Measurements from ENCODE around the gene CPXM2. TPM values are rescaled to one million over a fixed set of nuclear protein-coding genes. Genes with fewer than 3 reads are reported as not detected.

Gene CPXM2
- total RNA-seq, 1 experiment from 2014 or later = 0.12 TPM

- Histone ChIP-seq H3K9me2 (ENCODE audit: insufficient read depth) (no peaks in the 10 kb centered on the region), H3K27me3 (ENCODE audit: insufficient read depth, low read length) (peaks cover 73% of the 10 kb centered on the region), H3K9me3 (ENCODE audit: control insufficient read depth in 1 of 2, insufficient read depth in 1 of 2, low read depth in 1 of 2, low read length in 2 of 2) (no peaks in the 10 kb centered on the region), H4K20me1 (ENCODE audit: insufficient read depth) (no peaks in the 10 kb centered on the region), H3K9ac (ENCODE audit: low read length) (no peak overlapping the region), H3K79me2 (ENCODE audit: insufficient read depth, low read length) (no peaks in the 10 kb centered on the region), H3K27ac (ENCODE audit: low read depth, low read length) (no peak overlapping the region), H3K4me1 (ENCODE audit: control insufficient read depth in 1 of 2, insufficient read depth in 2 of 2, low read length in 2 of 2) (no peaks in the 10 kb centered on the region), H3K36me3 (ENCODE audit: control insufficient read depth in 1 of 2, insufficient read depth in 2 of 2, low read length in 2 of 2) (no peaks in the 10 kb centered on the region), H2AFZ (ENCODE audit: low read depth, low read length, poor library complexity, severe bottlenecking) (no peak overlapping the region), H3K4me2 (ENCODE audit: low read length) (no peak overlapping the region), H3K4me3 (replicated peaks in 1 of 2; ENCODE audit: low read depth in 1 of 2, low read length in 2 of 2) (no peak overlapping the region)
- ChIA-PET POLR2A (no interaction called here), RAD21 (ENCODE audit: low non-redundant PET in 1 of 2, low total read pairs in 2 of 2, uncharacterized antibody in 2 of 2, unreplicated experiment in 2 of 2) (no interaction called here), CTCF (interaction anchor here (0.5 kb wide), 1 partner anchor 177 kb away, joined by 3 read pairs; no protein-coding TSS in a partner anchor)
- no peak for ATAC-seq
- intact Hi-C loops (cut with micrococcal nuclease) = no loop called here
- no peak for TF ChIP-seq JUND (IDR thresholded peaks at IDR 0.05)
- no peak for TF ChIP-seq YY1 (IDR thresholded peaks at IDR 0.05; ENCODE audit: extremely low read depth, insufficient replicate concordance, low read depth, low read length)
- no peak for TF ChIP-seq EGR1 (IDR thresholded peaks at IDR 0.05; ENCODE audit: low read depth)
- no peak for TF ChIP-seq MAX (IDR thresholded peaks at IDR 0.05)
- no peak for TF ChIP-seq REST (IDR thresholded peaks at IDR 0.05; ENCODE audit: low read depth)
- no peak for TF ChIP-seq ATF3 (IDR thresholded peaks at IDR 0.05)
- TF ChIP-seq EZH2phosphoT487 (IDR thresholded peaks at IDR 0.05; ENCODE audit: borderline replicate concordance) = no peak
- no peak for TF ChIP-seq SRF (IDR thresholded peaks at IDR 0.05; ENCODE audit: low read depth)
- TF ChIP-seq FOSL1 (IDR thresholded peaks at IDR 0.05; ENCODE audit: low read depth) = no peak
- TF ChIP-seq TCF7L2 (IDR thresholded peaks at IDR 0.05; ENCODE audit: borderline replicate concordance, extremely low read depth, insufficient read depth, insufficient read length) = no peak
- no peak for TF ChIP-seq SIN3A (IDR thresholded peaks at IDR 0.05; ENCODE audit: low read depth)
- TF ChIP-seq EZH2 (IDR thresholded peaks at IDR 0.05) = no peak
- no peak for TF ChIP-seq CBX3 (IDR thresholded peaks at IDR 0.05; ENCODE audit: low read depth)
- no peak for DNase-seq (ENCODE audit: low read depth, low spot score)
- BruUV-seq (replicated peaks) = no TSS peak
These were observed 142.9 kb downstream of the CPXM2 start for GRCh38 chr10:123748711-123749110.

Measured in HCT116 (cell line).